SK-N-SH treated with all-trans-retinoic acid at 6 μM for 48 hours (cell line): ENCODE data around the gene SLC29A3.

Source experiments
- ZFP3 ChIP-seq: fragments of 250-450 bp; sonication (Bioruptor Pico); IDR thresholded peaks from 2 replicates; pipeline ENCODE4 v1.5.0; 2020; ENCODE audit warnings: mild to moderate bottlenecking, moderate library complexity
- TF ChIP-seq, protein P1 (sequence below): fragments of 250-450 bp; sonication (Bioruptor Pico); IDR thresholded peaks from 2 replicates; pipeline ENCODE4 v1.5.0; 2020; ENCODE audit warnings: mild to moderate bottlenecking, moderate library complexity
- TF ChIP-seq, protein P2 (sequence below): fragments of 250-450 bp; sonication (Bioruptor Pico); IDR thresholded peaks from 2 replicates; pipeline ENCODE4 v1.5.1; 2021; ENCODE audit warnings: mild to moderate bottlenecking, moderate library complexity
- TF ChIP-seq, protein P3 (sequence below): fragments of 250-450 bp; sonication (Bioruptor Pico); IDR thresholded peaks from 2 replicates; pipeline ENCODE4 v1.8.0; 2020; ENCODE audit warnings: mild to moderate bottlenecking, moderate library complexity, borderline replicate concordance

DNA sequence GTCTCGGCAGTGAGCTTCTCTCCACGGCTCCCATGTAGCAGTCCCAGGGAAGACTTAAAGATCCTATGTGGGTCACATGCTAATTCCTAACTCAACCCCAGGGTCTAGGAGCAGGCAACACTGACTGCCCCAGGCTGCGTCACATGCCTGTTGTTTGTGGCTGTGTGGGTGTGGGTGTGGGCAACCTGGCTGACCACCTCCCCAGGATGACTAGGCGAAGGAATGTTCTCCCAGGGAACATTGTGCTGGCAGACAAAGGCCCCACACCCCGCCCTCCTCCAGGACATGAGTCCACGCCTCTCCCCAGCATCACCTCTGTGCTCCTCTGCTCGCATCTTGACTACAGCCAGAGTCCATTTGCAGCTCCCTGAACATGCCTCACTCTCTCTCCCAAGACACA is 30.3 kb downstream of the SLC29A3 start:
- TF ChIP-seq, protein P1, sequence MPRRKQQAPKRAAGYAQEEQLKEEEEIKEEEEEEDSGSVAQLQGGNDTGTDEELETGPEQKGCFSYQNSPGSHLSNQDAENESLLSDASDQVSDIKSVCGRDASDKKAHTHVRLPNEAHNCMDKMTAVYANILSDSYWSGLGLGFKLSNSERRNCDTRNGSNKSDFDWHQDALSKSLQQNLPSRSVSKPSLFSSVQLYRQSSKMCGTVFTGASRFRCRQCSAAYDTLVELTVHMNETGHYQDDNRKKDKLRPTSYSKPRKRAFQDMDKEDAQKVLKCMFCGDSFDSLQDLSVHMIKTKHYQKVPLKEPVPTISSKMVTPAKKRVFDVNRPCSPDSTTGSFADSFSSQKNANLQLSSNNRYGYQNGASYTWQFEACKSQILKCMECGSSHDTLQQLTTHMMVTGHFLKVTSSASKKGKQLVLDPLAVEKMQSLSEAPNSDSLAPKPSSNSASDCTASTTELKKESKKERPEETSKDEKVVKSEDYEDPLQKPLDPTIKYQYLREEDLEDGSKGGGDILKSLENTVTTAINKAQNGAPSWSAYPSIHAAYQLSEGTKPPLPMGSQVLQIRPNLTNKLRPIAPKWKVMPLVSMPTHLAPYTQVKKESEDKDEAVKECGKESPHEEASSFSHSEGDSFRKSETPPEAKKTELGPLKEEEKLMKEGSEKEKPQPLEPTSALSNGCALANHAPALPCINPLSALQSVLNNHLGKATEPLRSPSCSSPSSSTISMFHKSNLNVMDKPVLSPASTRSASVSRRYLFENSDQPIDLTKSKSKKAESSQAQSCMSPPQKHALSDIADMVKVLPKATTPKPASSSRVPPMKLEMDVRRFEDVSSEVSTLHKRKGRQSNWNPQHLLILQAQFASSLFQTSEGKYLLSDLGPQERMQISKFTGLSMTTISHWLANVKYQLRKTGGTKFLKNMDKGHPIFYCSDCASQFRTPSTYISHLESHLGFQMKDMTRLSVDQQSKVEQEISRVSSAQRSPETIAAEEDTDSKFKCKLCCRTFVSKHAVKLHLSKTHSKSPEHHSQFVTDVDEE (CRISPR knock-in tag) = no peak
- TF ChIP-seq, protein P2, sequence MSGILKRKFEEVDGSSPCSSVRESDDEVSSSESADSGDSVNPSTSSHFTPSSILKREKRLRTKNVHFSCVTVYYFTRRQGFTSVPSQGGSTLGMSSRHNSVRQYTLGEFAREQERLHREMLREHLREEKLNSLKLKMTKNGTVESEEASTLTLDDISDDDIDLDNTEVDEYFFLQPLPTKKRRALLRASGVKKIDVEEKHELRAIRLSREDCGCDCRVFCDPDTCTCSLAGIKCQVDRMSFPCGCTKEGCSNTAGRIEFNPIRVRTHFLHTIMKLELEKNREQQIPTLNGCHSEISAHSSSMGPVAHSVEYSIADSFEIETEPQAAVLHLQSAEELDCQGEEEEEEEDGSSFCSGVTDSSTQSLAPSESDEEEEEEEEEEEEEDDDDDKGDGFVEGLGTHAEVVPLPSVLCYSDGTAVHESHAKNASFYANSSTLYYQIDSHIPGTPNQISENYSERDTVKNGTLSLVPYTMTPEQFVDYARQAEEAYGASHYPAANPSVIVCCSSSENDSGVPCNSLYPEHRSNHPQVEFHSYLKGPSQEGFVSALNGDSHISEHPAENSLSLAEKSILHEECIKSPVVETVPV = no peak
- TF ChIP-seq, protein P3, sequence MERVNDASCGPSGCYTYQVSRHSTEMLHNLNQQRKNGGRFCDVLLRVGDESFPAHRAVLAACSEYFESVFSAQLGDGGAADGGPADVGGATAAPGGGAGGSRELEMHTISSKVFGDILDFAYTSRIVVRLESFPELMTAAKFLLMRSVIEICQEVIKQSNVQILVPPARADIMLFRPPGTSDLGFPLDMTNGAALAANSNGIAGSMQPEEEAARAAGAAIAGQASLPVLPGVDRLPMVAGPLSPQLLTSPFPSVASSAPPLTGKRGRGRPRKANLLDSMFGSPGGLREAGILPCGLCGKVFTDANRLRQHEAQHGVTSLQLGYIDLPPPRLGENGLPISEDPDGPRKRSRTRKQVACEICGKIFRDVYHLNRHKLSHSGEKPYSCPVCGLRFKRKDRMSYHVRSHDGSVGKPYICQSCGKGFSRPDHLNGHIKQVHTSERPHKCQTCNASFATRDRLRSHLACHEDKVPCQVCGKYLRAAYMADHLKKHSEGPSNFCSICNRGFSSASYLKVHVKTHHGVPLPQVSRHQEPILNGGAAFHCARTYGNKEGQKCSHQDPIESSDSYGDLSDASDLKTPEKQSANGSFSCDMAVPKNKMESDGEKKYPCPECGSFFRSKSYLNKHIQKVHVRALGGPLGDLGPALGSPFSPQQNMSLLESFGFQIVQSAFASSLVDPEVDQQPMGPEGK (CRISPR knock-in tag) = no peak
- TF ChIP-seq ZFP3 (CRISPR knock-in tag) = no peak
